GM15510 (cell line): ENCODE results near the gene PTPN23.

Source experiments
- POLR2A ChIP-seq: IDR thresholded peaks from 3 replicates; pipeline ENCODE4 v1.6.1; 2011; ENCODE audit warnings: borderline replicate concordance; ENCODE audit not compliant: insufficient read length; ENCODE audit errors: extremely low read depth

The PTPN23 gene

DNA sequence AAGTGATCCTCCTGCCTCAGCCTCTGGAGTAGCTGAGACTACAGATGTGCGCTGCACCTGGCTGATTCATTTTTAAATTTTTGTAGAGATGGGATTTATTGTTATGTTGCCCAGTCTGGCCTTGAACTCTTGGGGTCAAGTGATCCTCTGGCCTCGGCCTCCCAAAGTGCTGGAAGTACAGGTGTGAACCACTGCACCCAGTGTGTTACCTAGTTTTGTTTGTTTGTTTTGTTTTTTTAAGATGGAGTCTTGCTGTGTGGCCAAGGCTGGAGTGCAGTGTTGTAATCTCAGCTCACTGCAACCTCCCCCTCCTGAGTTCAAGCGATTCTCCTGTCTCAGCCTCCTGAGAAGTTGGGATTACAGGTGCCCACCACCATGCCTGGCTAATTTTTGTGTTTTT is 12.1 kb downstream of the PTPN23 start:
- TF ChIP-seq POLR2A, result no peak

DNA sequence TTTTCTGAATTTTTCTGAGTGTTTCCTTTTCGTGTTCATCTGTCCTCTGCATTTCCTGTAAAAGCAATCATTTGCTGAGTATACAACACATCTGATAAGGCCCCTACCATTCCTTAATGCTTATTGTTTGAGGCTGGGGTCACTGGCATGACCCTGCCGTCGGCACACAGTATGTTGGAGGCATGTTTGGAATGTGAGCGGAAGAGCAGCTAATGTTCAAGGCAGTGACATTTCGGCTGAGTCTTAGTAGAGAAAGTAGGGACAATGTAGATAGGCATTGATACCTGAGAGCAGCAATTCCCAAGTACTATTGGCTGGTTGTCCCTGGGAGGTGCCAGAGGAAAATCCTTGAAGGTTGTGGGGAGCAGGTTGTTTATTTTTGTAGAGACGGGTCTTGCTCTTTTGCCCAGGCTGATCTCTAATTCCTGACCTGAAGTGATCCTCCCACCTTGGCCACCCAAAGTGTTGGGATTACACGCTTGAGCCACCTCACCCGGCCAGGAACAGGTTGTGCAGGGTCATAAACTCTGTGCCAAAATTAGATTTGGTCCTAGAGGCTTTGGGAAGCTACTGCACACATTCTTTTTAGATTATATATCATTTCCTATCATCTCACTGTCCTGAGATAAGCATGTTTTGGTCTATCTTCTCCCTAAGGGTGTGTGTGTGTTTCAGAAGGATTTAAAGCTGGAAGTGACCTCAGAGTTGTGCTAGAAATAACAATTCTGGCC is 13.5 kb downstream of the PTPN23 start:
- no peak for TF ChIP-seq POLR2A

DNA sequence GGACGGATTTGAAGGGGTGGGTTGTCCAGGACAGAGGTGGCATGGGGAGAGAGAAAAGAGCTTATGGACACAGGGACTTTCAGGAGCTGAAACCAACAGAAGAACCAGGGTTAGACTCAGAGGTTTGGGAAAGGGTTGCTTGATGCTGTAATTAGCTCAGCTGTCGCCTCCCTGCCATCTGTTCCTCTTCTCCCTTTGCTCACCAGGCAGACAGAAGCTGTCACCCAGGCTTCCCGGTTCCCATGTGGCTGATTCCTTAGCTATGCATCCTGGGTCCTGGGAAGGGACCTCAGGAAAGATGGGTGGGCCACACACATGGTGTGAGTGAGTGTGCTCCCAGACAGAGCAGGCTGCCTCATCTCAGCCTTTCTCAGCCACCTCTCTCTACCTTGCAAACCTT is 14.1 kb downstream of the PTPN23 start:
- no peak for TF ChIP-seq POLR2A

DNA sequence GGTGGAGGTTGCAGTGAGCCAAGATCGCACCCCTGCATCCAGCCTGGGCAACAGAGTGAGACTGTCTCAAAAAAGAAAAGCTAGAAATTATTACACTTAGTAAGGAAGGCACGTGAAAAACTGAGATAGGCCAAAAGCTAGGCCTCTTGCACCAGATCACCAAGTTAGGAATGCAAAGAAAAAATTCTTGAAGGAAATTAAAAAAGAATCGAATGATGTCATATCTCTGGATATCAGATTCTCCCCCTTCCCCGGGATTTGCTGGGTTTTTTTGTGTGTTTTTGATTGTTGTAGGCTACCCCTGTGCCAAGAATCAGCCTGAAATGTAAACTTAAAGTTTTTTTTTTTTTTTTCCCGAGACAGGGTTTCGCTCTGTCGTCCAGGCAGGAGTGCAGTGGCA is 17.4 kb downstream of the PTPN23 start:
- no peak for TF ChIP-seq POLR2A

- TF ChIP-seq POLR2A, result no peak
Observed at GRCh38 chr3:47399016-47399415, 18.2 kb downstream of the PTPN23 start.

GRCh38 chr3:47399531-47400270 is 18.9 kb downstream of the PTPN23 start:
- TF ChIP-seq POLR2A, result no peak

GRCh38 chr3:47404431-47404876 is 23.6 kb downstream of the PTPN23 start:
- TF ChIP-seq POLR2A, result no peak

- no peak for TF ChIP-seq POLR2A
Observed at GRCh38 chr3:47404955-47405790, 24.4 kb downstream of the PTPN23 start.

- TF ChIP-seq POLR2A, result no peak
Observed at GRCh38 chr3:47405820-47406761, 25.3 kb downstream of the PTPN23 start.

- no peak for TF ChIP-seq POLR2A
Observed at GRCh38 chr3:47406762-47407149, 25.9 kb downstream of the PTPN23 start.

DNA sequence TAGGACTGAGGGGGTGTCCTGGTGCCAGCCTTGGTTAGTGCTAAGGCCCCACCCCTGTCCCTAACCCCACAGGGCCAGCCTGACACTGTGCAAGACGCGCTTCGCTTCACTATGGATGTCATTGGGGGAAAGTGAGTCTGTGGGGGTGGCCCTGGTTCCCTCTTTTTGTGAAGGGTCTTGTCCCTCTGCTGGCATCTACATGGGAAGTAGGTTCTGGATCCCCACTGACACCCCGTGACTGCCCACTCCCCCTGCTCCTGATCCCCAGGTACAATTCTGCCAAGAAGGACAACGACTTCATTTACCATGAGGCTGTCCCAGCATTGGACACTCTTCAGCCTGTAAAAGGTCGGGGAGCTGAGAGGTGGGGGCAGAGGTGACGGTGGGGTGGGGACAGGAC is 26.4 kb downstream of the PTPN23 start:
- TF ChIP-seq POLR2A, result no peak

DNA sequence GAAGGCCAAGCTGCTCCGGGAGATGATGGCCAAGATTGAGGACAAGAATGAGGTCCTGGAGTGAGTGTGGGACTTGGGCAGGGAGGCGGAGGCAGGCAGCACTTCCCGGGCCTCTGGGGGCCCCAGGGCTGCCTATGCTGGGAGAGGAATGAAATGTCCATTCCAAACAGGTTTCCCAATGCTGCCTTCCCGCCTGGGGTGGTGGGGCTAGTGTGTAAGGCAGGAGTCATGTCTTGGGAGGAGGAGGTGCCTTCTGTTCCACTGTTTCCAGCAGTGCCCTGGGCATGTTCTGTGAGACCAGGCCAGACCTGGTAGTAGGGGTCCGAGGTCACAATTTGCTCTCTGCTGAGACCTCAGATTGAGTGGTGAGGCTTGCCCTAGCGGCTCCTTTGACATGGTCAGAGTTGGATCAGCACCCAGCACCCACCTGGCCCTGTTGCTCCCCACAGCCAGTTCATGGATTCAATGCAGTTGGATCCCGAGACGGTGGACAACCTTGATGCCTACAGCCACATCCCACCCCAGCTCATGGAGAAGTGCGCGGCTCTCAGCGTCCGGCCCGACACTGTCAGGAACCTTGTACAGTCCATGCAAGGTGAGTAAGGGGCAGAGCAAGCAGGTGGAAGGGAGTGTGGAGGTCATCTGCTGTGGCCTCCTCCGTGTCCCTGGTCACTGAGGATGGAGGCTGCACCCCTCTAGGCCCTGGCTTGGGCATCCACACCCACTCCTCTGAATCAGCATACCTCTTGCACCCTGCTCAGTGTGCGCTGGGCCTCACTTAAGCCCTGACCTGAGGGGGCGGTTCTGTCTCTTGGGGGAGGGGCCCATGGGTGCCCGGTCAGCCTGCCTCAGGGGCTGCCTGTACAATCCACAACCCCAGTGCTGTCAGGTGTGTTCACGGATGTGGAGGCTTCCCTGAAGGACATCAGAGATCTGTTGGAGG is 27.3 kb downstream of the PTPN23 start:
- TF ChIP-seq POLR2A, result no peak

- no peak for TF ChIP-seq POLR2A
Observed at GRCh38 chr3:47408839-47409229, 28.0 kb downstream of the PTPN23 start.
